Gastrocnemius medialis (tissue), 4 donors: ENCODE results near the gene STEAP1. TPM values are rescaled to one million over a fixed set of nuclear protein-coding genes. Genes with fewer than 3 reads are reported as not detected.
"Not testable (repeated sequence)": the region's sequence is repeated elsewhere in the genome, so short reads cannot be mapped to it uniquely, and the experiment has no call there.

Experiments
- ATAC-seq, 2 donors: fragments of 150-250 bp; one replicate each; pipeline ENCODE4 v1.9.1; 2016
- DNase-seq, 2 donors: peaks; one replicate each; pipeline ENCODE4 v3.0.0-alpha.2; 2019
- H3K27ac ChIP-seq, 4 donors: fragments of 200-600 bp; sonication (generic); 1 replicate in 1 of 4; 2 replicates in 3 of 4; pipeline ENCODE4 v1.5.1; 2016 to 2018; ENCODE audit warnings: mild to moderate bottlenecking in 2 of 4, moderate library complexity in 1 of 4
- H3K27me3 ChIP-seq, 3 donors: fragments of 200-600 bp; sonication (generic) in 2 of 3; 1 replicate in 1 of 3; 2 replicates in 2 of 3; pipeline versions ENCODE4 v1.5.1 to v1.6.0; 2016 to 2019; ENCODE audit warnings: mild to moderate bottlenecking in 1 of 3, moderate library complexity in 1 of 3
- H3K36me3 ChIP-seq, 2 donors: fragments of 200-600 bp; sonication (generic) in 1 of 2; one replicate each; pipeline ENCODE4 v1.5.1; 2017 to 2018
- H3K4me1 ChIP-seq, 2 donors: fragments of 200-600 bp; sonication (generic) in 1 of 2; one replicate each; pipeline ENCODE4 v1.5.1; 2016 to 2017; ENCODE audit warnings: mild to moderate bottlenecking in 2 of 2
- H3K4me3 ChIP-seq, 4 donors: fragments of 200-600 bp; sonication (generic) in 3 of 4; 1 replicate in 1 of 4; 2 replicates in 3 of 4; pipeline ENCODE4 v1.5.1; 2016 to 2019; ENCODE audit warnings: mild to moderate bottlenecking in 2 of 4
- H3K9me3 ChIP-seq, 3 donors: fragments of 200-600 bp; sonication (generic) in 2 of 3; 1 replicate in 1 of 3; 2 replicates in 2 of 3; pipeline ENCODE4 v1.5.1; 2016 to 2019
- CTCF ChIP-seq, 5 experiments: fragments of 450-650 bp in 3 of 5; fragments of 200-600 bp in 2 of 5; sonication (generic) in 2 of 5; IDR thresholded peaks in 4 of 5; conservative IDR thresholded peaks in 1 of 5; 1 replicate in 4 of 5; 2 replicates in 1 of 5; pipeline ENCODE4 v1.5.1; 2016 to 2019; ENCODE audit warnings: antibody characterized with exemption in 5 of 5, mild to moderate bottlenecking in 3 of 5, moderate library complexity in 3 of 5
- POLR2A ChIP-seq, 2 donors: fragments of 450-650 bp; IDR thresholded peaks; one replicate each; pipeline ENCODE4 v1.6.1; 2017; ENCODE audit warnings: antibody characterized with exemption in 2 of 2, mild to moderate bottlenecking in 2 of 2, moderate library complexity in 2 of 2
- in situ Hi-C, 4 donors: fragments of 200-750 bp; cut with MboI; loops; one replicate each; pipeline versions ENCODE4 v1.15.0 to v1.8.0; 2017; ENCODE audit warnings: low sequenced_read_pairs in 4 of 4
- intact Hi-C: fragments of 100-400 bp; cut with DNase I; formaldehyde crosslinking; loops from one replicate; pipeline ENCODE4 v1.15.1; 2023; ENCODE audit warnings: low total_unique reads
- total RNA-seq, 4 donors: library from RNA; depleted of rRNA; stranded (reverse); fragments of >200 nt; gene quantifications; one replicate each; pipeline versions ENCODE4 v1.1.0 to v1.2.3, GENCODE V29; 2016

Gene STEAP1
- 1 to 10 TPM in 2 of 4 donors, under 1 TPM in 2; 0.81 to 1.6 (median 0.98) TPM for total RNA-seq

- Histone ChIP-seq H3K4me3 (peak within 1 kb of the TSS; percentile 52 to 69 (median 64)), H3K27ac (peak within 1 kb of the TSS; percentile 43 to 52 (median 50))
- in situ Hi-C loops: loop anchor here in 3 of 4 donors (5.0 to 25.0 kb wide), 3 partner anchors 108 to 283 kb away; no protein-coding TSS in a partner anchor
- not testable (repeated sequence) for H3K9me3 ChIP-seq, H3K27me3 ChIP-seq, H3K4me1 ChIP-seq, H3K36me3 ChIP-seq
- peak; percentile 67 to 82 for DNase-seq
- peak; percentile 96 to 98 for ATAC-seq
- peak; percentile 53 to 91 (median 81) for TF ChIP-seq CTCF (IDR thresholded peaks at IDR 0.05 in 4 of 5, conservative IDR thresholded peaks at IDR 0.05 in 1 of 5)
- intact Hi-C loops: loop anchor here (2.0 to 5.0 kb wide), 2 partner anchors 108 to 273 kb away; no protein-coding TSS in a partner anchor
Measured at GRCh38 chr7:90153943-90154771, at the start of gene STEAP1. STEAP1 (plus strand) TSS chr7:90154469; CDS start chr7:90159789, 5,320 bp downstream.

DNA sequence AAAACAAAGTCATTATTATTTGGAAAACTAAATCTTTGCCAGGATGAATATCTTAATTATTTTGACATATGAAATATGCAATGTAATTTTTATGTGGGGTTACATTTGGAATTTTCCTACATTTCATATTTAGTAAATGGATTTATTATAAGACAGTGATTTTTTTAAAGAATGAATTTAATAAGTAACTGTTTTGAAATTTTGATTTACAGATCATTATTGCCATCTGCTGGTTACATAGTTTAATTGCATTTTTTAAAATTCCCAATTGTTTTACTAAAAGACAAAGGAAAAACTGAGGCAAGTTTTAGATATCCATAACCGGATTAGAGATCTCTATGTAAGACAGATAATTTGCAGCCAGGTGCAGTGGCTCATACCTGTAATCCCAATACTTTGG lies 39.3 kb upstream of the STEAP1 start:
- H3K27me3 ChIP-seq, ATAC-seq, H3K4me3 ChIP-seq, DNase-seq, H3K27ac ChIP-seq, intact Hi-C loops, in situ Hi-C loops, H3K4me1 ChIP-seq, H3K36me3 ChIP-seq, H3K9me3 ChIP-seq: not testable (repeated sequence)

GRCh38 chr7:90118551-90119177 lies 35.6 kb upstream of the STEAP1 start:
- in situ Hi-C loops, H3K4me1 ChIP-seq, DNase-seq, H3K27me3 ChIP-seq, ATAC-seq, H3K9me3 ChIP-seq, intact Hi-C loops, H3K36me3 ChIP-seq, H3K27ac ChIP-seq: not testable (repeated sequence)
- H3K4me3 ChIP-seq: peak overlapping the region; percentile 46 to 59 (median 54)

GRCh38 chr7:90119178-90119971 lies 34.9 kb upstream of the STEAP1 start:
- no peak for TF ChIP-seq POLR2A (IDR thresholded peaks at IDR 0.05)
- no peak for TF ChIP-seq CTCF (IDR thresholded peaks at IDR 0.05 in 4 of 5, conservative IDR thresholded peaks at IDR 0.05 in 1 of 5)
- no peaks in the 10 kb centered on the region for H3K36me3 ChIP-seq
- DNase-seq (no peak), ATAC-seq (no peak)
- peaks cover 0 to 5% of the 10 kb centered on the region in 2 donors for H3K4me1 ChIP-seq
- in situ Hi-C loops (no loop called here), intact Hi-C loops (no loop called here)
- no peak overlapping the region for H3K27ac ChIP-seq
- H3K9me3 ChIP-seq: no peaks in the 10 kb centered on the region
- H3K4me3 ChIP-seq: peak overlapping the region; percentile 46 to 59 (median 54)
- no peaks in the 10 kb centered on the region for H3K27me3 ChIP-seq

DNA sequence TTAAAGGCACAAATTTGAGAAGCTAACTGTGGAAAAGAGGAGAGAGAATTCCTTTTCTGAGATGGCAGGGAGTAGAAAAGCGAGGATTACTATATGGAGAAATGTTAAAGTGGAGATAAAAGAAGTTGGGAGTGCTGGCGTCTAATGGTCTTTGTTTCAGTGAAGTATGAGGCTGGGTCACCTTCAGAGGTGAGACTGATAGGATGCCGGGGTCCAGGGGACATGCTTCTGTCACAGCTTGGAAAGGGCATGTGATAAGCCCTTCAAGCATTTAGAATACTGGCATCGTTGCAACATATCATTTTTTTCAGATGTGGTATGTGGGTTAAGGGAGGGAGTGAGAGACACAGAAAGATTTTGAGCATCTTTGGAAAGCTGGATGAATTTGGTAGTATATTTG lies 34.1 kb upstream of the STEAP1 start:
- H3K36me3 ChIP-seq, DNase-seq, H3K4me1 ChIP-seq, in situ Hi-C loops, H3K27ac ChIP-seq, H3K27me3 ChIP-seq, ATAC-seq, H3K9me3 ChIP-seq, intact Hi-C loops: not testable (repeated sequence)
- peak overlapping the region in 1 of 4 donors; percentile 56 for H3K4me3 ChIP-seq

DNA sequence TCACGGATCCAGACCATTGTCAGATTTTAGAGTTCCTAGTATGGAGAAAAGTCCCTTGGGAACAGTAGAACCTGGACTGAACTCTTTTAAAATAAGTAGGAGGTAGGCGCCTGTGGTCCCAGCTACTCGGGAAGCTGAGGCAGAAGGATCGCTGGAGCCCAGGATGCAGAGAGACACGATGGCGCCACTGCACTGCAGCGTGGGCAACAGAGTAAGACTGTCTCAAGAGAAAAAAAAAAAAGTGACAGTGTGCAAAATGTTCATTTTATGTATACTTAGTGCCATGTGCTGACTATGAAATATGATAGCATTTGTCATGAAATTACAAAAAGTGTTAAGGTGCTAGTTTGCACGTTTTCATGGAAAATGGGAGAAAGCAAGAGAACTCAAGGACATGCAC lies 22.5 kb upstream of the STEAP1 start:
- in situ Hi-C loops: not testable (repeated sequence)

DNA sequence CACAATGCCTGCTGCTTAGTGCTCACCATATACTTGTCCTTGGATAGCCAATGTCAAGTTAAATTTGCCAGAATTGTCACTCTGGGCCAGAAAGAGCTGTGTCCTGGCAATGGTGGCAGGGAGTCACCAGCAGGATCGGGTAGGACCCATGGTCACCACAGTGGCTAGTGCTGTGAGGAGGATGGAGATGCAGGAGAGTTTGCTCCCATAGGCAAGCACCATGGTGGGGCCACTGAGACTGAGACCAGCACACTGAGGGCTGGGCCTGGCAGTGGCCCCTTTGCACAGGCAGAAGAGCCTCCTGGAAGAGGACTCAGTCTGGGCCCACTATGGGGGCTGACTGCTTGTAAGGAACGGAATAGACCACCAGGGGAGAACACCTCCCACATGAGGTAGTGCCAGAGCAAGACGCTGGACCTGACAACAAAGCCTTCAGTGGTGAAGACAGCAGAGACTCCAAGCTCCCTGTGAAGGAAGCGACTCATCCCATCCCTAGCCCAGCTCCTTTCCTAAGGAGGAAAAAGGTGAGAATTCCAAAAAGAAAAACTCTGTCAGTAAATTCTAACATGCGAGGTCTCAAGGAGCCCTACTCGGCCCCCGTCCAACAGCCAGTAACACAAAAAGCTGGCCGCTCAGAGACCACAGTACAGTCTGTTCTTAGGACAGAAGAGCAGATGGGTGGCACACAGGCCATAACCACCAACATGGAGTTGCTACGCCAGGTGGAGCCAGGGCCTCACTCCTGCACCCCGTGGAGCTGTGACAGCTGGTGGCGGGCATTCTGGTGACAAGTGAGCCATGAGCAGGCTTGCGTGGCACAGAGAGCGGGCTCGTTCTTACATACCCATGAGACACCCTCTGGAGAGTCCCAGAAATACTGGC lies 6.9 kb upstream of the STEAP1 start:
- DNase-seq, in situ Hi-C loops, ATAC-seq: not testable (repeated sequence)

More for the DNA sequence above, 22.5 kb upstream of the STEAP1 start:
- H3K4me3 ChIP-seq, intact Hi-C loops, H3K36me3 ChIP-seq, H3K27me3 ChIP-seq, H3K9me3 ChIP-seq, DNase-seq, ATAC-seq, H3K27ac ChIP-seq, H3K4me1 ChIP-seq: not testable (repeated sequence)

More for the DNA sequence above, 6.9 kb upstream of the STEAP1 start:
- H3K4me3 ChIP-seq, H3K27ac ChIP-seq, H3K9me3 ChIP-seq, intact Hi-C loops, H3K4me1 ChIP-seq, H3K36me3 ChIP-seq, H3K27me3 ChIP-seq: not testable (repeated sequence)
